ENCODE results near the gene CAPN1.
"Not testable (repeated sequence)": the region's sequence is repeated elsewhere in the genome, so short reads cannot be mapped to it uniquely, and the experiment has no call there.

DNA sequence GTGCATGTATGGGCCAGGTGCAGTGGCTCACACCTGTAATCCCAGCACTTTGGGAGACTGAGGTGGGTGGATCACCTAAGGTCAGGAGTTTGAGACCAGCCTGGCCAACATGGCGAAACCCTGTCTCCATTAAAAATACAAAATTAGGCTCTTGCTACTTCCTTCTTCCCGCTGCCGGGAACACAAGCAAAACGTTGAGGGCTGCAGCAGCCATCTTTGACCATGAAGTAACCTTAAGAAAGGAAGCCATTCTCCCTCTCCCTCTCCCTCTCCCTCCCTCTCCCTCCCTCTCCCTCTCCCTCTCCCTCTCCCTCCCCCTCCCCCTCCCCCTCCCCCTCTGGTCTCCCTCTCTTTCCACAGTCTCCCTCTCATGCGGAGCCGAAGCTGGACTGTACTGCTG lies 56.6 kb downstream of the CAPN1 start:
- TF ChIP-seq EZH2 (IDR thresholded peaks at IDR 0.05; ENCODE audit: borderline replicate concordance, low read length) = not testable (repeated sequence)
- TF ChIP-seq, protein P1, sequence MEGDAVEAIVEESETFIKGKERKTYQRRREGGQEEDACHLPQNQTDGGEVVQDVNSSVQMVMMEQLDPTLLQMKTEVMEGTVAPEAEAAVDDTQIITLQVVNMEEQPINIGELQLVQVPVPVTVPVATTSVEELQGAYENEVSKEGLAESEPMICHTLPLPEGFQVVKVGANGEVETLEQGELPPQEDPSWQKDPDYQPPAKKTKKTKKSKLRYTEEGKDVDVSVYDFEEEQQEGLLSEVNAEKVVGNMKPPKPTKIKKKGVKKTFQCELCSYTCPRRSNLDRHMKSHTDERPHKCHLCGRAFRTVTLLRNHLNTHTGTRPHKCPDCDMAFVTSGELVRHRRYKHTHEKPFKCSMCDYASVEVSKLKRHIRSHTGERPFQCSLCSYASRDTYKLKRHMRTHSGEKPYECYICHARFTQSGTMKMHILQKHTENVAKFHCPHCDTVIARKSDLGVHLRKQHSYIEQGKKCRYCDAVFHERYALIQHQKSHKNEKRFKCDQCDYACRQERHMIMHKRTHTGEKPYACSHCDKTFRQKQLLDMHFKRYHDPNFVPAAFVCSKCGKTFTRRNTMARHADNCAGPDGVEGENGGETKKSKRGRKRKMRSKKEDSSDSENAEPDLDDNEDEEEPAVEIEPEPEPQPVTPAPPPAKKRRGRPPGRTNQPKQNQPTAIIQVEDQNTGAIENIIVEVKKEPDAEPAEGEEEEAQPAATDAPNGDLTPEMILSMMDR (conservative IDR thresholded peaks at IDR 0.05 in 1 of 2, IDR thresholded peaks at IDR 0.05 in 1 of 2; ENCODE audit: extremely low read depth in 1 of 2, insufficient read depth in 1 of 2, low read depth in 1 of 2, low read length in 2 of 2) = not testable (repeated sequence)

Measured in mammary epithelial cell (primary cell).